Mesenchymal stem cell (in vitro differentiated cells and primary cell): ENCODE data around the gene SEMA3A.

Experiments used
- DNase-seq: peaks from one replicate; pipeline ENCODE4 v3.0.0-alpha.2; 2013
- H2AFZ ChIP-seq: one replicate; pipeline ENCODE4 v1.6.1; 2013; ENCODE audit warnings: low read depth, mild to moderate bottlenecking, control low read depth, inconsistent platforms, low read length, moderate library complexity
- H2AK5ac ChIP-seq: 2 replicates; pipeline ENCODE4 v1.6.1; 2013; ENCODE audit warnings: low read length, moderate library complexity, mild to moderate bottlenecking, inconsistent platforms; ENCODE audit not compliant: severe bottlenecking
- H2BK120ac ChIP-seq: one replicate; pipeline ENCODE4 v1.6.1; 2013; ENCODE audit warnings: low read depth, mild to moderate bottlenecking, inconsistent platforms, low read length, moderate library complexity
- H2BK12ac ChIP-seq, 2 experiments: one replicate each; pipeline ENCODE4 v1.6.1; 2013; ENCODE audit warnings: inconsistent platforms in 2 of 2, low read length in 2 of 2, mild to moderate bottlenecking in 2 of 2, moderate library complexity in 2 of 2, control low read depth in 1 of 2
- H2BK15ac ChIP-seq: one replicate; pipeline ENCODE4 v1.6.1; 2013; ENCODE audit warnings: mild to moderate bottlenecking, low read depth, inconsistent platforms; ENCODE audit not compliant: poor library complexity, severe bottlenecking
- H2BK5ac ChIP-seq: 2 replicates; pipeline ENCODE4 v1.6.1; 2013; ENCODE audit warnings: low read depth, mild to moderate bottlenecking, low read length, control low read depth, inconsistent platforms; ENCODE audit not compliant: poor library complexity, severe bottlenecking
- H3K14ac ChIP-seq, 2 experiments: one replicate each; pipeline ENCODE4 v1.6.1; 2013; ENCODE audit warnings: inconsistent platforms in 2 of 2, low read length in 2 of 2, control low read depth in 1 of 2, mild to moderate bottlenecking in 1 of 2, moderate library complexity in 1 of 2
- H3K18ac ChIP-seq, 2 experiments: one replicate each; pipeline ENCODE4 v1.6.1; 2013; ENCODE audit warnings: inconsistent platforms in 2 of 2, low read length in 2 of 2, control low read depth in 1 of 2, low read depth in 1 of 2, mild to moderate bottlenecking in 1 of 2
- H3K23ac ChIP-seq, 2 experiments: one replicate each; pipeline ENCODE4 v1.6.1; 2013; ENCODE audit warnings: inconsistent platforms in 2 of 2, low read length in 2 of 2, mild to moderate bottlenecking in 2 of 2, moderate library complexity in 2 of 2, control low read depth in 1 of 2
- H3K27ac ChIP-seq: 2 replicates; pipeline ENCODE4 v1.5.1; 2013; ENCODE audit warnings: mild to moderate bottlenecking, moderate library complexity, low read length, control low read depth, inconsistent platforms; ENCODE audit not compliant: poor library complexity, severe bottlenecking
- H3K27me3 ChIP-seq, 2 experiments: 2 replicates each; pipeline versions ENCODE4 v1.6.1 to v1.7.0; 2013; ENCODE audit warnings: low read length in 2 of 2, mild to moderate bottlenecking in 2 of 2, moderate library complexity in 2 of 2, control low read depth in 1 of 2, inconsistent platforms in 1 of 2; ENCODE audit not compliant: control insufficient read depth in 1 of 2, insufficient read depth in 1 of 2
- H3K36me3 ChIP-seq, 2 experiments: 2 replicates each; pipeline versions ENCODE4 v1.6.1 to v1.7.0; 2013; ENCODE audit warnings: low read length in 2 of 2, control low read depth in 1 of 2, inconsistent platforms in 1 of 2, low read depth in 1 of 2, mild to moderate bottlenecking in 1 of 2; ENCODE audit not compliant: insufficient read depth in 2 of 2, control insufficient read depth in 1 of 2
- H3K4ac ChIP-seq, 2 experiments: one replicate each; pipeline ENCODE4 v1.6.1; 2013; ENCODE audit warnings: inconsistent platforms in 2 of 2, low read length in 2 of 2, mild to moderate bottlenecking in 2 of 2, moderate library complexity in 2 of 2, control low read depth in 1 of 2, low read depth in 1 of 2
- H3K4me1 ChIP-seq: 2 replicates; pipeline ENCODE4 v1.6.1; 2013; ENCODE audit warnings: low read depth, low read length, control low read depth; ENCODE audit not compliant: control insufficient read depth, insufficient read depth
- H3K4me2 ChIP-seq: 2 replicates; pipeline ENCODE4 v1.6.1; 2013; ENCODE audit warnings: low read length, mild to moderate bottlenecking, inconsistent platforms; ENCODE audit not compliant: poor library complexity, severe bottlenecking
- H3K4me3 ChIP-seq, 2 experiments: 2 replicates each; pipeline versions ENCODE4 v1.5.1 to v1.7.0; 2013; ENCODE audit warnings: low read length in 2 of 2, mild to moderate bottlenecking in 2 of 2, control low read depth in 1 of 2, low read depth in 1 of 2; ENCODE audit not compliant: insufficient read depth in 1 of 2
- H3K79me1 ChIP-seq: replicated peaks from 2 replicates; pipeline ENCODE4 v1.6.1; 2013; ENCODE audit warnings: mild to moderate bottlenecking, control low read depth, low read length, inconsistent platforms; ENCODE audit not compliant: poor library complexity, severe bottlenecking
- H3K9ac ChIP-seq: 2 replicates; pipeline ENCODE4 v1.7.0; 2013; ENCODE audit warnings: mild to moderate bottlenecking, low read length, moderate library complexity
- H3K9me3 ChIP-seq: 2 replicates; pipeline ENCODE4 v1.7.0; 2013; ENCODE audit warnings: mild to moderate bottlenecking, low read length; ENCODE audit not compliant: control insufficient read depth
- H4K8ac ChIP-seq: one replicate; pipeline ENCODE4 v1.6.1; 2013; ENCODE audit warnings: inconsistent platforms, mild to moderate bottlenecking, low read length, moderate library complexity
- H4K91ac ChIP-seq: one replicate; pipeline ENCODE4 v1.6.1; 2013; ENCODE audit warnings: mild to moderate bottlenecking, low read length, inconsistent platforms
- WGBS: methylation state at CpG from one replicate; pipeline ENCODE4 v1.1.7; 2013; ENCODE audit warnings: mixed read lengths; 5-methylcytosine and 5-hydroxymethylcytosine counted together

Gene SEMA3A

GRCh38 chr7:84190016-84190705 lies 4.4 kb downstream of the SEMA3A start:
- Histone ChIP-seq H3K23ac (no peak overlapping the region), H2AK5ac (no peak overlapping the region), H2AFZ (no peak overlapping the region), H3K4ac (no peak overlapping the region), H3K9ac (peak overlapping the region; percentile 87), H3K9me3 (no peaks in the 10 kb centered on the region), H3K4me2 (no peak overlapping the region), H2BK5ac (no peak overlapping the region), H3K79me1 (no peaks in the 10 kb centered on the region), H2BK120ac (no peak overlapping the region), H4K8ac (no peak overlapping the region), H3K14ac (no peak overlapping the region), H3K4me3 (peak overlapping the region in 1 of 2 experiments; percentile 32), H2BK12ac (no peak overlapping the region), H3K27ac (no peak overlapping the region), H2BK15ac (no peak overlapping the region), H3K27me3 (no peaks in the 10 kb centered on the region), H3K18ac (no peak overlapping the region), H3K4me1 (no peaks in the 10 kb centered on the region), H4K91ac (no peak overlapping the region), H3K36me3 (no peaks in the 10 kb centered on the region)
- WGBS: 82% methylated on average over 1 of the region's 1 CpG
- peak; percentile 51 for DNase-seq

- peaks cover 4% of the 10 kb centered on the region for H3K79me1 ChIP-seq
- no peak overlapping the region for H3K4me3 ChIP-seq
- H2AFZ ChIP-seq: no peak overlapping the region
- no peak overlapping the region for H3K4ac ChIP-seq
- H3K9ac ChIP-seq: peak overlapping the region; percentile 87
- H3K27me3 ChIP-seq: no peaks in the 10 kb centered on the region
- H3K23ac ChIP-seq: no peak overlapping the region
- H2AK5ac ChIP-seq: no peak overlapping the region
- H3K9me3 ChIP-seq: no peaks in the 10 kb centered on the region
- no peak overlapping the region for H4K8ac ChIP-seq
- no peak overlapping the region for H3K4me2 ChIP-seq
- no peak overlapping the region for H3K27ac ChIP-seq
- H3K36me3 ChIP-seq: no peaks in the 10 kb centered on the region
- H3K4me1 ChIP-seq: no peaks in the 10 kb centered on the region
- no peak overlapping the region for H2BK5ac ChIP-seq
- no peak overlapping the region for H2BK15ac ChIP-seq
- H3K14ac ChIP-seq: no peak overlapping the region
- H4K91ac ChIP-seq: no peak overlapping the region
- H2BK120ac ChIP-seq: no peak overlapping the region
- DNase-seq: peak; percentile 58
- H2BK12ac ChIP-seq: no peak overlapping the region
- no peak overlapping the region for H3K18ac ChIP-seq
Observed at GRCh38 chr7:84188786-84189405, 5.7 kb downstream of the SEMA3A start.

DNA sequence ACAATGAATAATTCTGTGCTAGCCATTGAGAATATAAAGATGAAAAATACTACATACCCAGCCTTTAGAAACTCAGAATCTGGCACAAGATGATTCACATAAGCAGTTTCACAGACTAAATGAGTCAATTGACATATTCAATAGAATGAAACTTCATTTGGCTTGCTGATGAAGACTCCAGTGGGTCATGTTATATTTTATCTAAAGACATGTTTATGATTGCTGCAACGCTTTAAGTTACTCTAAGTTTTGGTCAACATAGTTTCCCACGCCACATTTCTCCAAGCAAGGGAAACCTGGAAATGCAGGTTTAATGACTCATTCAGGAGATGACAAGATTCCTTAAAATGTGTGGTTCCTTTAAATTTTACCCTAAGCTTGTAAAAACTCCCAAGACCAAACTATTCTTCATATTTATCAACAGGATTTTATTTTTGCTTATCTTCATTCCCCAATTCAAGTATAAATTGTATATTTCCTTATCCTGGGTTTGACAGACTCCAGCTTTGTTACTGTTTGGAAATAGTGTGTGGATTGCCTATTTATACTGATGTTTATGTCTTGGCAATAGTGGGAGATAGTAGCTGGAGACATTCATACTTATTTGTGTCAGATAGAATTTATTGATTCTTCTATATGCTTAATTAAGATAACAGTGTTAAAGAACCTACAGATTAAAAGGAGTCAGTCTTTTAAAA lies 6.6 kb downstream of the SEMA3A start:
- no peak overlapping the region for H2AFZ ChIP-seq
- H3K4me3 ChIP-seq: no peak overlapping the region
- no peaks in the 10 kb centered on the region for H3K36me3 ChIP-seq
- H3K9me3 ChIP-seq: no peaks in the 10 kb centered on the region
- no peaks in the 10 kb centered on the region for H3K4me1 ChIP-seq
- no peak overlapping the region for H3K23ac ChIP-seq
- H3K14ac ChIP-seq: no peak overlapping the region
- H2BK5ac ChIP-seq: no peak overlapping the region
- 6% methylated on average over 2 of the region's 2 CpGs for WGBS
- H3K4me2 ChIP-seq: no peak overlapping the region
- no peak overlapping the region for H2BK15ac ChIP-seq
- H4K91ac ChIP-seq: no peak overlapping the region
- H2BK12ac ChIP-seq: no peak overlapping the region
- H3K4ac ChIP-seq: no peak overlapping the region
- H4K8ac ChIP-seq: no peak overlapping the region
- no peak overlapping the region for H3K18ac ChIP-seq
- peak; percentile 84 for DNase-seq
- no peak overlapping the region for H3K9ac ChIP-seq
- H2AK5ac ChIP-seq: no peak overlapping the region
- H3K79me1 ChIP-seq: peaks cover 4% of the 10 kb centered on the region
- H3K27me3 ChIP-seq: no peaks in the 10 kb centered on the region
- no peak overlapping the region for H3K27ac ChIP-seq
- H2BK120ac ChIP-seq: no peak overlapping the region

GRCh38 chr7:84187087-84187805 lies 7.3 kb downstream of the SEMA3A start:
- Histone ChIP-seq H3K36me3 (peaks cover 0 to 2% of the 10 kb centered on the region in 2 experiments), H4K8ac (no peak overlapping the region), H4K91ac (no peak overlapping the region), H2BK5ac (no peak overlapping the region), H2AK5ac (no peak overlapping the region), H3K9me3 (no peaks in the 10 kb centered on the region), H3K18ac (no peak overlapping the region), H3K79me1 (peaks cover 4% of the 10 kb centered on the region), H2BK12ac (no peak overlapping the region), H3K4me2 (no peak overlapping the region), H2AFZ (no peak overlapping the region), H3K4me1 (no peaks in the 10 kb centered on the region), H3K4ac (no peak overlapping the region), H3K4me3 (no peak overlapping the region), H3K9ac (no peak overlapping the region), H2BK120ac (no peak overlapping the region), H3K27ac (no peak overlapping the region), H3K23ac (no peak overlapping the region), H3K14ac (no peak overlapping the region), H3K27me3 (no peaks in the 10 kb centered on the region), H2BK15ac (no peak overlapping the region)
- DNase-seq: peak; percentile 50
